ENCODE results near the gene LRRC19.

The LRRC19 gene

DNA sequence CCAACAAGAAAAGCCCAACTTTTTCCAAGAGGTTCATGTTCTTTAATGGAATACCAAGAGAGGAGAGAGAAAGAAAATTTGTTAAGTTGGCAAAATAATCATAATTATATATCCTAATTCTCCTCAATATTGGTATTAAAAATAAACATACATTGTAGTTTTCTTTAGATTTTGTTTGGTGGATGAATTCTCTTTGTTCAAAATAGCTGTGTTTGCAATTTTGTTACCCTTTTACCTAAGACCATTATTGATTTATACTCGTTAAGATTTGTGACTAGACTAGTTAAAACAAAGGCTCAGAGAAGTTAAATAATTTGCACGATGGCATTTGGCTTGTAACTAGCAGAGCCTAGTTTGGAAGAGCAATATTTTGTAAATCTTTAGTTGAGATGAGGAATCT is 9.7 kb downstream of the LRRC19 start:
- Histone ChIP-seq H3K27me3 (ENCODE audit: insufficient read depth, insufficient read length) (no peaks in the 10 kb centered on the region), H3K4me1 (ENCODE audit: insufficient read depth, insufficient read length) (no peaks in the 10 kb centered on the region), H3K9me3 (ENCODE audit: insufficient read depth, low read length) (no peaks in the 10 kb centered on the region), H3K36me3 (ENCODE audit: insufficient read depth, insufficient read length, low read length) (no peaks in the 10 kb centered on the region), H3K9ac (ENCODE audit: insufficient read length, low read depth) (no peak overlapping the region), H3K4me3 (ENCODE audit: insufficient read length, low read depth) (no peak overlapping the region)
- TF ChIP-seq ZNF274 (IDR thresholded peaks at IDR 0.05; ENCODE audit: low read depth, low read length) (no peak), SUZ12 (IDR thresholded peaks at IDR 0.05; ENCODE audit: extremely low read depth, insufficient read depth, insufficient read length) (no peak), YY1 (IDR thresholded peaks at IDR 0.05; ENCODE audit: insufficient read depth, insufficient read length) (no peak)
- DNase-seq (ENCODE audit: low read depth, low spot score), result no peak

DNA sequence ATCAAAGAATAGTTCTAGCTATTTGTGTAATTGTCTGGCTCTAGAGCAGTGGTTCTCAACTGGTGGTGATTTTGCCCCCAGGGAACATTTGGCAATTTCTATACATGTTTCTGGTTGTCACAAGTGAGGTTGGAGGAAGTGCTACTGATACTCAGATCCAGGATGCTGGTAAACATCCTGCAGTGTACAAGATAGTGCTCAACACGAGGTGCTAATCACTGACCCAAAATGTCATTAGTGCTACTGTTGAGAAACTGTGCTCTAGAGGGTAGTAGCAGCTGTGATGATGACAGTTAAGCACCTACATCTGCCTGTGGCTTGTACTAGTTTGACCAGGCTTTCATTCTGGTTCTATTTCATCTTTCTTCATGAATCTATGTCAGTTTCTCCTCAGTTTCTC is 22.1 kb downstream of the LRRC19 start:
- no peak overlapping the region for H3K4me3 ChIP-seq (ENCODE audit: insufficient read length, low read depth)
- H3K27me3 ChIP-seq (ENCODE audit: insufficient read depth, insufficient read length), result no peaks in the 10 kb centered on the region
- no peak for DNase-seq (ENCODE audit: low read depth, low spot score)
- H3K36me3 ChIP-seq (ENCODE audit: insufficient read depth, insufficient read length, low read length), result peaks cover 9% of the 10 kb centered on the region
- H3K4me1 ChIP-seq (ENCODE audit: insufficient read depth, insufficient read length), result no peaks in the 10 kb centered on the region
- no peak for TF ChIP-seq SUZ12 (IDR thresholded peaks at IDR 0.05; ENCODE audit: extremely low read depth, insufficient read depth, insufficient read length)
- TF ChIP-seq YY1 (IDR thresholded peaks at IDR 0.05; ENCODE audit: insufficient read depth, insufficient read length), result no peak
- TF ChIP-seq ZNF274 (IDR thresholded peaks at IDR 0.05; ENCODE audit: low read depth, low read length), result no peak
- no peak overlapping the region for H3K9ac ChIP-seq (ENCODE audit: insufficient read length, low read depth)
- no peaks in the 10 kb centered on the region for H3K9me3 ChIP-seq (ENCODE audit: insufficient read depth, low read length)

DNA sequence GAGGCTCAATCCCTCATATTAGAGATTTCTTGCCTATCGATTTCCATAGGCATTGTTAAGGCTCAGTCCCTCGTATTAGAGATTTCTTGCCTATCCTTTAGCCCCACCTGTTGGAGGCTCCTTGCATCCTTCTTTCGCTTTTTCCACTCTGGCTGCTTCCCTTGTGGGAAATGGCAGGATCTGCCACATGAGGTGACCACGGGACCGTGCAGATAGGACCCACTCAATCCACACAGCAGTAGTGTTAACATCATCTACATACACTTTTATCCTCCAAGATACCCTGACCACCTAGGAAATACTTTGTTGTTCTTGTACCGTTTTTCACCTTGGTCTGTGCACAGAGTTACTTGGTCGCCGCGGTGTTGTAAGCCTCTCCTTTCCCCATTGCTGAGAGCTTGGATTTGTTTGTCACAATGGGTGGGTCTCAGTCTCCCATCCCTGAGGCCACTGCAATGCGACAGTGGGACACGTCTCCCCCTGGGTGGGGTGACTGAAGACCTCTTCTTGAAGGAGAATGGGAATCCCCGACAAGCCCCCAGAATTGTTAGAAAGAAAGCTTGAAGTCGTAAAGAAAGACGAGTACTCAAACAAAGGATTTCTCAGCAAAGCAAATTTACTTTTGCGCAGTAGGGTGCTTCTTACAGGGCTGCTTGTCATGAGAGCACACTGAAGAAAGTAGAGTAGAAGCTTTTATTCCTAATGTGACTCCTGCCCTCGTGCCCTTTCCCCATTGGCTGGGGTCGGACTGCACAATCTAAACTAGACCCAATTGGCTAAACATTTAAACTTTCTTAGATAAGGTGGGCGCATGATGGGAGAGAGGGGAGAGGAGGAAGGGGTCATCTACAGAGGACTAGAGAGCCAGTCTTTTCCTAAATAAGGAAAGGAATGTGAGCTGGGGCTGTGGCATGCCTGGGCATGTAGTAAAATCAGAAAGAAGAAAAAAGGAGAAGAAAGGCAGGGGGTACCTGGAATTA is 29.5 kb downstream of the LRRC19 start:
- H3K9ac ChIP-seq (ENCODE audit: insufficient read length, low read depth), result no peak overlapping the region
- H3K4me1 ChIP-seq (ENCODE audit: insufficient read depth, insufficient read length), result no peaks in the 10 kb centered on the region
- no peak for TF ChIP-seq SUZ12 (IDR thresholded peaks at IDR 0.05; ENCODE audit: extremely low read depth, insufficient read depth, insufficient read length)
- TF ChIP-seq ZNF274 (IDR thresholded peaks at IDR 0.05; ENCODE audit: low read depth, low read length), result no peak
- no peak for TF ChIP-seq YY1 (IDR thresholded peaks at IDR 0.05; ENCODE audit: insufficient read depth, insufficient read length)
- H3K4me3 ChIP-seq (ENCODE audit: insufficient read length, low read depth), result no peak overlapping the region
- H3K27me3 ChIP-seq (ENCODE audit: insufficient read depth, insufficient read length), result no peaks in the 10 kb centered on the region
- peaks cover 25% of the 10 kb centered on the region for H3K9me3 ChIP-seq (ENCODE audit: insufficient read depth, low read length)
- no peak for DNase-seq (ENCODE audit: low read depth, low spot score)
- peaks cover 4% of the 10 kb centered on the region for H3K36me3 ChIP-seq (ENCODE audit: insufficient read depth, insufficient read length, low read length)

DNA sequence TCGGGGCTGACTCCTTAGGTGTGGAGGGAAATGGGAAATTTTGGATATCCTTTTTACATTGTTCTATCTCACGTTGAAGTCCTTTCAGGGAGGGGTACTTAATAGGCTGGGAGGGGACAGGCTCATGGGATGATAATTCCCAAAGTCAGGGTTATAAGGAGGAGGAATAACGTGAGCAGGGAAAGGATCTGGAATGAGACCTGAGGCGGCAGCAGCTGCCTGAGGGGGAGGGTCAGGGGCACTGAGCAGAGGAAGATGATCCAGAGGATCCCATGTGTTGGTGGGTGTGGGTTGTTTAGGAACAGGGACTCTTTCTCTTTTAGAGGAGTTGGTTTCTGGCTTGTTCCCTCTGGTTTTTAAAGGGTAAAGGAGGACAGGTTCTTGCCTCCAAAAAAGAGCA is 30.5 kb downstream of the LRRC19 start:
- H3K9ac ChIP-seq (ENCODE audit: insufficient read length, low read depth), result no peak overlapping the region
- DNase-seq (ENCODE audit: low read depth, low spot score), result no peak
- no peaks in the 10 kb centered on the region for H3K27me3 ChIP-seq (ENCODE audit: insufficient read depth, insufficient read length)
- no peak for TF ChIP-seq YY1 (IDR thresholded peaks at IDR 0.05; ENCODE audit: insufficient read depth, insufficient read length)
- TF ChIP-seq ZNF274 (IDR thresholded peaks at IDR 0.05; ENCODE audit: low read depth, low read length), result no peak
- no peak for TF ChIP-seq SUZ12 (IDR thresholded peaks at IDR 0.05; ENCODE audit: extremely low read depth, insufficient read depth, insufficient read length)
- H3K36me3 ChIP-seq (ENCODE audit: insufficient read depth, insufficient read length, low read length), result peaks cover 4% of the 10 kb centered on the region
- H3K9me3 ChIP-seq (ENCODE audit: insufficient read depth, low read length), result peaks cover 25% of the 10 kb centered on the region
- H3K4me1 ChIP-seq (ENCODE audit: insufficient read depth, insufficient read length), result no peaks in the 10 kb centered on the region
- no peak overlapping the region for H3K4me3 ChIP-seq (ENCODE audit: insufficient read length, low read depth)

DNA sequence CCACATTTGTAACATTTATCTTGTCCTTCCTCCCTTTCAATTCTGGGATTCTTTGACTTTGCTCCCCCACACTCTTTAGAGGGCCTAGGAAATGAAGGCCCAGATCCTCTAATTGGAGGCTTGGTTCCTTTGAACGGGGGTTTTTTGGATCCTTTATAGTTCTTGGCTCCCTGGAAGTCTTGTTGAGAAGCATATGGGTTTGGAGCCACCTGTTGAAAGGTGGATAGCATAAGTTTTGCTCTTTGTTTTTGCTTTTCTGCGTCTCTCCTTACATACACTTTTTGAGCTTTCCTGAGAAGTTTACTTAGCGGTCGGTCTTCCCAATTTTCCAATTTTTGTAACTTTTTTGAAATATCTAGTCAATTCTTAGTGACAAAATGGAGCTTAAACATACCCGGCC is 31.5 kb downstream of the LRRC19 start:
- no peaks in the 10 kb centered on the region for H3K4me1 ChIP-seq (ENCODE audit: insufficient read depth, insufficient read length)
- H3K27me3 ChIP-seq (ENCODE audit: insufficient read depth, insufficient read length), result no peaks in the 10 kb centered on the region
- H3K36me3 ChIP-seq (ENCODE audit: insufficient read depth, insufficient read length, low read length), result peaks cover 4% of the 10 kb centered on the region
- no peak overlapping the region for H3K9ac ChIP-seq (ENCODE audit: insufficient read length, low read depth)
- DNase-seq (ENCODE audit: low read depth, low spot score), result no peak
- no peak for TF ChIP-seq ZNF274 (IDR thresholded peaks at IDR 0.05; ENCODE audit: low read depth, low read length)
- H3K9me3 ChIP-seq (ENCODE audit: insufficient read depth, low read length), result peaks cover 25% of the 10 kb centered on the region
- H3K4me3 ChIP-seq (ENCODE audit: insufficient read length, low read depth), result no peak overlapping the region

DNA sequence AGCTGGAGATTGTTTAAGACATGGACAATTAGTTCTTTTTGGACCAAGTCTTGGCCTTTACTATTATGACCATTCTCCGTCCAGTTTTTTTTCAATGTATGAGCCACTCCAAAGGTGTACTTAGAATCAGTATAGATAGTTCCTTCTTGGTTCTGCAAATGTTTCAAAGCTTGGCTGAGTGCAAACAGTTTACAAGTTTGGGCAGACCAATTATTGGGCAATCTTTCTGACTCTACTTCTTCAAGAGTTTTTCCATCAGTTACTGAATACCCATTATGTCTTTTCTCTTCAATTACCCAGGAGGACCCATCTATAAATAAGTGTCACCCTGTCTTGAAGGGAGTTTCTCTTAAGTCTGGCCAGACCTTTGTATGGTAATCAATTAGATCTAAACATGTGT is 33.8 kb downstream of the LRRC19 start:
- H3K36me3 ChIP-seq (ENCODE audit: insufficient read depth, insufficient read length, low read length), result no peaks in the 10 kb centered on the region
- H3K9ac ChIP-seq (ENCODE audit: insufficient read length, low read depth), result no peak overlapping the region
- TF ChIP-seq YY1 (IDR thresholded peaks at IDR 0.05; ENCODE audit: insufficient read depth, insufficient read length), result no peak
- no peaks in the 10 kb centered on the region for H3K4me1 ChIP-seq (ENCODE audit: insufficient read depth, insufficient read length)
- H3K27me3 ChIP-seq (ENCODE audit: insufficient read depth, insufficient read length), result no peaks in the 10 kb centered on the region
- peaks cover 23% of the 10 kb centered on the region for H3K9me3 ChIP-seq (ENCODE audit: insufficient read depth, low read length)
- H3K4me3 ChIP-seq (ENCODE audit: insufficient read length, low read depth), result no peak overlapping the region
- no peak for DNase-seq (ENCODE audit: low read depth, low spot score)

DNA sequence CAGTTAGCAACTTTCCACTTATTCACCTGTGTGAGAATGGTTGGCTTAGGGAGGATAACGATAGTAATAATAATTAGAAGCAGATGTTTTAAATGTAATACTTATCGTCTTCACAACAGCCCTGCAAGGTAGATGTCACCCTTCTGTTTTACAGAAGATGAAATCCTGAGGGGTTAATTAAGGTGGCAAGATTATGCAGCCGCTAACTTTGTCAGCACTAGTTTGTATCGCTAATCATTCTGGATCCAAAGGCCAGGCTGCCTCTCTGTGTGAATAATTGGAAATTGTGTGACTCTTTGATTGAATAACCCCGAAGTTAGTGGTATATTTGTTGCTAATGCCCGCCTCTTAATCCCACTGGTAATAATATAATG is 48.6 kb downstream of the LRRC19 start:
- no peak for DNase-seq (ENCODE audit: low read depth, low spot score)
- Histone ChIP-seq H3K4me3 (ENCODE audit: insufficient read length, low read depth) (peak overlapping the region; percentile 75), H3K27me3 (ENCODE audit: insufficient read depth, insufficient read length) (no peaks in the 10 kb centered on the region), H3K9me3 (ENCODE audit: insufficient read depth, low read length) (no peaks in the 10 kb centered on the region), H3K36me3 (ENCODE audit: insufficient read depth, insufficient read length, low read length) (no peaks in the 10 kb centered on the region), H3K9ac (ENCODE audit: insufficient read length, low read depth) (peak overlapping the region; percentile 84), H3K4me1 (ENCODE audit: insufficient read depth, insufficient read length) (peaks cover 2% of the 10 kb centered on the region)
- no peak for TF ChIP-seq SUZ12 (IDR thresholded peaks at IDR 0.05; ENCODE audit: extremely low read depth, insufficient read depth, insufficient read length)
- no peak for TF ChIP-seq YY1 (IDR thresholded peaks at IDR 0.05; ENCODE audit: insufficient read depth, insufficient read length)
- no peak for TF ChIP-seq ZNF274 (IDR thresholded peaks at IDR 0.05; ENCODE audit: low read depth, low read length)
